HCT116 (cell line): ENCODE data around the gene PRM3. TPM values are rescaled to one million over a fixed set of nuclear protein-coding genes. Genes with fewer than 3 reads are reported as not detected.

Source experiments
- ATAC-seq: fragments of 200-7000 bp; cut with Tn5 transposase; 2 replicates; pipeline ENCODE4 v1.9.1; 2020; ENCODE audit warnings: mild to moderate bottlenecking, moderate library complexity
- BruUV-seq: library from RNA; stranded (reverse); fragments of 400-500 nt; replicated peaks from 2 replicates; lab custom pipeline; 2021; lab: Mats Ljungman, UMichigan
- CTCF ChIA-PET: fragments of 300-600 bp; sonication (Branson Sonifier 250); formaldehyde crosslinking; loops from one replicate; lab custom pipeline; 2021; ENCODE audit warnings: antibody characterized with exemption; lab: Charles Lee
- POLR2A ChIA-PET: fragments of 300-600, 350-600 bp; sonication (Branson Sonifier 250); formaldehyde crosslinking; loops from one replicate; lab custom pipeline; 2021; ENCODE audit warnings: antibody characterized with exemption; lab: Charles Lee
- RAD21 ChIA-PET, 2 experiments: fragments of 300-600 bp; sonication (Branson Sonifier 250); formaldehyde crosslinking; loops; one replicate each; lab custom pipeline; 2023; ENCODE audit warnings: low total read pairs in 2 of 2; ENCODE audit not compliant: uncharacterized antibody in 2 of 2, unreplicated experiment in 2 of 2, low non-redundant PET in 1 of 2; lab: Charles Lee
- DNase-seq: peaks from one replicate; pipeline ENCODE4 v3.0.0-alpha.2; 2010; ENCODE audit warnings: low read depth, low spot score
- H2AFZ ChIP-seq: fragments of 200-600 bp; shearing (Covaris generic), sonication (generic); 2 replicates; pipeline ENCODE4 v1.6.1; 2017; ENCODE audit warnings: low read depth, mixed run types, mixed read lengths, antibody characterized with exemption, low read length; ENCODE audit not compliant: poor library complexity, severe bottlenecking
- H3K27ac ChIP-seq: 2 replicates; pipeline ENCODE4 v1.5.1; 2012; ENCODE audit warnings: low read depth, low read length
- H3K27me3 ChIP-seq: fragments of 200-600 bp; sonication (generic); 2 replicates; pipeline ENCODE4 v1.6.1; 2016; ENCODE audit warnings: mixed run types, low read length, mixed read lengths; ENCODE audit not compliant: insufficient read depth
- H3K36me3 ChIP-seq, 2 experiments: fragments of 200-500 bp in 1 of 2; fragments of 200-600 bp in 1 of 2; sonication (Bioruptor generic) in 1 of 2; sonication (generic) in 1 of 2; 2 replicates each; pipeline versions ENCODE4 v1.5.1 to v1.6.1; 2014 to 2016; ENCODE audit warnings: low read length in 2 of 2, inconsistent platforms in 1 of 2, mixed read lengths in 1 of 2, mixed run types in 1 of 2; ENCODE audit not compliant: insufficient read depth in 2 of 2, control insufficient read depth in 1 of 2
- H3K4me1 ChIP-seq, 2 experiments: fragments of 200-600 bp in 1 of 2; sonication (generic) in 1 of 2; 2 replicates each; pipeline versions ENCODE4 v1.5.1 to v1.6.1; 2012 to 2017; ENCODE audit warnings: low read length in 2 of 2, inconsistent platforms in 1 of 2, mild to moderate bottlenecking in 1 of 2, mixed read lengths in 1 of 2, mixed run types in 1 of 2, moderate library complexity in 1 of 2; ENCODE audit not compliant: insufficient read depth in 2 of 2, control insufficient read depth in 1 of 2
- H3K4me2 ChIP-seq: fragments of 200-600 bp; sonication (generic); 2 replicates; pipeline ENCODE4 v1.6.1; 2017; ENCODE audit warnings: mixed run types, low read length, mixed read lengths
- H3K4me3 ChIP-seq, 2 experiments: fragments of 200-600 bp in 1 of 2; sonication (generic) in 1 of 2; replicated peaks in 1 of 2; 2 replicates each; pipeline ENCODE4 v1.5.1; 2011 to 2016; ENCODE audit warnings: low read length in 2 of 2, control low read depth in 1 of 2, low read depth in 1 of 2, mild to moderate bottlenecking in 1 of 2, mixed read lengths in 1 of 2, mixed run types in 1 of 2
- H3K79me2 ChIP-seq: fragments of 200-600 bp; sonication (generic); 2 replicates; pipeline ENCODE4 v1.6.1; 2017; ENCODE audit warnings: mild to moderate bottlenecking, mixed run types, low read length, moderate library complexity, mixed read lengths; ENCODE audit not compliant: insufficient read depth
- H3K9ac ChIP-seq: fragments of 200-600 bp; sonication (generic); 2 replicates; pipeline ENCODE4 v1.6.1; 2016; ENCODE audit warnings: low read length, mixed read lengths
- H3K9me2 ChIP-seq: fragments of 200-600 bp; sonication (generic), shearing (Covaris generic); 2 replicates; pipeline ENCODE4 v1.6.1; 2017; ENCODE audit warnings: mixed run types, mild to moderate bottlenecking, moderate library complexity; ENCODE audit not compliant: insufficient read depth
- H3K9me3 ChIP-seq, 2 experiments: fragments of 200-500 bp in 1 of 2; fragments of 200-600 bp in 1 of 2; sonication (Bioruptor generic) in 1 of 2; sonication (generic) in 1 of 2; 2 replicates each; pipeline ENCODE4 v1.6.1; 2014 to 2017; ENCODE audit warnings: low read length in 2 of 2, mixed read lengths in 2 of 2, inconsistent platforms in 1 of 2, low read depth in 1 of 2, mild to moderate bottlenecking in 1 of 2, mixed run types in 1 of 2, moderate library complexity in 1 of 2; ENCODE audit not compliant: control insufficient read depth in 1 of 2, insufficient read depth in 1 of 2
- H4K20me1 ChIP-seq: fragments of 200-600 bp; sonication (generic), shearing (Covaris generic); 2 replicates; pipeline ENCODE4 v1.6.1; 2017; ENCODE audit warnings: mixed run types, mild to moderate bottlenecking, moderate library complexity; ENCODE audit not compliant: insufficient read depth
- ATF3 ChIP-seq: IDR thresholded peaks from 2 replicates; pipeline ENCODE4 v1.6.1; 2012
- CBX3 ChIP-seq: IDR thresholded peaks from 2 replicates; pipeline ENCODE4 v1.6.1; 2012; ENCODE audit warnings: low read depth
- EGR1 ChIP-seq: IDR thresholded peaks from 2 replicates; pipeline ENCODE4 v1.6.1; 2012; ENCODE audit warnings: low read depth
- EZH2 ChIP-seq: fragments of 200-600 bp; sonication (generic); IDR thresholded peaks from 2 replicates; pipeline ENCODE4 v1.6.1; 2017; ENCODE audit warnings: antibody characterized with exemption, mixed run types
- EZH2phosphoT487 ChIP-seq: fragments of 200-600 bp; IDR thresholded peaks from 2 replicates; pipeline ENCODE4 v1.6.1; 2018; ENCODE audit warnings: antibody characterized with exemption, borderline replicate concordance
- FOSL1 ChIP-seq: IDR thresholded peaks from 2 replicates; pipeline ENCODE4 v1.6.1; 2012; ENCODE audit warnings: low read depth
- JUND ChIP-seq: IDR thresholded peaks from 2 replicates; pipeline ENCODE4 v1.6.1; 2012
- MAX ChIP-seq: IDR thresholded peaks from 2 replicates; pipeline ENCODE4 v1.6.1; 2012
- POLR2A ChIP-seq: IDR thresholded peaks from 2 replicates; pipeline ENCODE4 v1.7.0; 2011; ENCODE audit warnings: borderline replicate concordance; ENCODE audit not compliant: insufficient read depth, insufficient read length; ENCODE audit errors: extremely low read depth
- POLR2AphosphoS5 ChIP-seq: IDR thresholded peaks from 2 replicates; pipeline ENCODE4 v1.6.1; 2011; ENCODE audit warnings: mild to moderate bottlenecking, low read depth, low read length, moderate library complexity
- RAD21 ChIP-seq: IDR thresholded peaks from 2 replicates; pipeline ENCODE4 v1.6.1; 2012; ENCODE audit warnings: low read depth, mild to moderate bottlenecking
- REST ChIP-seq: IDR thresholded peaks from 2 replicates; pipeline ENCODE4 v1.6.1; 2012; ENCODE audit warnings: low read depth
- SIN3A ChIP-seq: IDR thresholded peaks from 2 replicates; pipeline ENCODE4 v1.6.1; 2012; ENCODE audit warnings: low read depth
- SP1 ChIP-seq: IDR thresholded peaks from 2 replicates; pipeline ENCODE4 v1.6.1; 2012; ENCODE audit warnings: low read depth
- TCF7L2 ChIP-seq: IDR thresholded peaks from 2 replicates; pipeline ENCODE4 v1.7.0; 2011; ENCODE audit warnings: borderline replicate concordance, inconsistent platforms; ENCODE audit not compliant: insufficient read depth, insufficient read length; ENCODE audit errors: extremely low read depth
- YY1 ChIP-seq: IDR thresholded peaks from 2 replicates; pipeline ENCODE4 v1.6.1; 2011; ENCODE audit warnings: low read length, low read depth, moderate library complexity, mild to moderate bottlenecking; ENCODE audit not compliant: insufficient replicate concordance; ENCODE audit errors: extremely low read depth
- ZBTB33 ChIP-seq: IDR thresholded peaks from 2 replicates; pipeline ENCODE4 v1.6.1; 2011; ENCODE audit warnings: mild to moderate bottlenecking, low read length, moderate library complexity; ENCODE audit not compliant: insufficient replicate concordance; ENCODE audit errors: extremely low read depth
- intact Hi-C: fragments of 100-400 bp; cut with micrococcal nuclease; formaldehyde crosslinking; loops from 2 replicates; pipeline ENCODE4 v1.10.0; 2022
- total RNA-seq: library from RNA; stranded (reverse); gene quantifications from one replicate; pipeline ENCODE4 v1.2.1, GENCODE V29; 2021; ENCODE audit not compliant: unreplicated experiment

The PRM3 gene
- total RNA-seq, 1 experiment from 2014 or later, result not detected

- Histone ChIP-seq H3K9me2 (no peaks in the 10 kb centered on the region), H3K4me3 (no peak overlapping the region), H3K9me3 (no peaks in the 10 kb centered on the region), H4K20me1 (no peaks in the 10 kb centered on the region), H3K4me1 (peaks cover 36 to 40% of the 10 kb centered on the region in 2 experiments), H3K79me2 (no peaks in the 10 kb centered on the region), H3K27me3 (no peaks in the 10 kb centered on the region), H3K36me3 (no peaks in the 10 kb centered on the region), H3K27ac (no peak overlapping the region), H3K4me2 (no peak overlapping the region), H3K9ac (no peak overlapping the region), H2AFZ (no peak overlapping the region)
- ChIA-PET POLR2A (no interaction called here), RAD21 (no interaction called here), CTCF (no interaction called here)
- TF ChIP-seq REST (no peak), ATF3 (no peak), SIN3A (no peak), ZBTB33 (no peak), JUND (no peak), CBX3 (no peak), POLR2AphosphoS5 (no peak), YY1 (no peak), EGR1 (no peak), POLR2A (no peak), EZH2phosphoT487 (no peak), SP1 (no peak), MAX (no peak), TCF7L2 (no peak), FOSL1 (no peak), RAD21 (no peak), EZH2 (no peak)
- no peak for DNase-seq
- BruUV-seq, result no TSS peak
- intact Hi-C loops, result no loop called here
- ATAC-seq, result no peak
Measured at GRCh38 chr16:11310634-11310977, 37.2 kb upstream of the PRM3 start.
